Measurements from ENCODE around the gene HNRNPUL1.
"Not testable (repeated sequence)": the region's sequence is repeated elsewhere in the genome, so short reads cannot be mapped to it uniquely, and the experiment has no call there.

The HNRNPUL1 gene

GRCh38 chr19:41276231-41276630, 12.1 kb downstream of the HNRNPUL1 start:
- no peak for TF ChIP-seq CTCF (conservative IDR thresholded peaks at IDR 0.05; ENCODE audit: low read length)
- no peak for TF ChIP-seq EZH2phosphoT487 (IDR thresholded peaks at IDR 0.05; ENCODE audit: borderline replicate concordance)
- Histone ChIP-seq H3K9me2 (replicated peaks; ENCODE audit: low read depth, low read length) (no peaks in the 10 kb centered on the region), H3K4me1 (ENCODE audit: insufficient read depth, low read length, poor library complexity, severe bottlenecking) (no peaks in the 10 kb centered on the region), H3K27me3 (ENCODE audit: insufficient read depth, low read length, poor library complexity, severe bottlenecking) (no peaks in the 10 kb centered on the region), H3F3A (ENCODE audit: low read depth) (no peaks in the 10 kb centered on the region), H4K20me1 (ENCODE audit: insufficient read depth, low read length, poor library complexity, severe bottlenecking) (peaks cover 49% of the 10 kb centered on the region), H3K4me3 (ENCODE audit: low read length, poor library complexity, severe bottlenecking) (no peak overlapping the region), H3K9me3 (ENCODE audit: insufficient read depth, low read depth, low read length) (no peaks in the 10 kb centered on the region), H3K36me3 (ENCODE audit: insufficient read depth, low read length) (peaks cover 96% of the 10 kb centered on the region), H3K79me2 (ENCODE audit: insufficient read depth, low read length) (peaks cover 30% of the 10 kb centered on the region), H3K4me2 (ENCODE audit: low read depth, low read length, poor library complexity, severe bottlenecking) (no peak overlapping the region), H2AFZ (ENCODE audit: low read length) (no peak overlapping the region), H3K9ac (ENCODE audit: low read depth, low read length, poor library complexity, severe bottlenecking) (no peak overlapping the region)

- Histone ChIP-seq H4K20me1 (ENCODE audit: insufficient read depth, low read length, poor library complexity, severe bottlenecking) (peaks cover 34% of the 10 kb centered on the region), H3K36me3 (ENCODE audit: insufficient read depth, low read length) (peaks cover 94% of the 10 kb centered on the region), H3K4me2 (ENCODE audit: low read depth, low read length, poor library complexity, severe bottlenecking) (no peak overlapping the region), H3K9ac (ENCODE audit: low read depth, low read length, poor library complexity, severe bottlenecking) (no peak overlapping the region), H3F3A (ENCODE audit: low read depth) (no peaks in the 10 kb centered on the region), H3K27me3 (ENCODE audit: insufficient read depth, low read length, poor library complexity, severe bottlenecking) (no peaks in the 10 kb centered on the region), H3K9me2 (replicated peaks; ENCODE audit: low read depth, low read length) (no peaks in the 10 kb centered on the region), H3K4me3 (ENCODE audit: low read length, poor library complexity, severe bottlenecking) (no peak overlapping the region), H2AFZ (ENCODE audit: low read length) (no peak overlapping the region), H3K79me2 (ENCODE audit: insufficient read depth, low read length) (peaks cover 7% of the 10 kb centered on the region), H3K9me3 (ENCODE audit: insufficient read depth, low read depth, low read length) (no peaks in the 10 kb centered on the region), H3K4me1 (ENCODE audit: insufficient read depth, low read length, poor library complexity, severe bottlenecking) (no peaks in the 10 kb centered on the region)
- no peak for TF ChIP-seq CTCF (conservative IDR thresholded peaks at IDR 0.05; ENCODE audit: low read length)
- TF ChIP-seq EZH2phosphoT487 (IDR thresholded peaks at IDR 0.05; ENCODE audit: borderline replicate concordance): no peak
Observed at GRCh38 chr19:41278478-41278877, 14.3 kb downstream of the HNRNPUL1 start.

GRCh38 chr19:41288673-41289530, 24.7 kb downstream of the HNRNPUL1 start:
- Histone ChIP-seq H3K4me3 (ENCODE audit: low read length, poor library complexity, severe bottlenecking) (no peak overlapping the region), H3K27me3 (ENCODE audit: insufficient read depth, low read length, poor library complexity, severe bottlenecking) (no peaks in the 10 kb centered on the region), H3K9me3 (ENCODE audit: insufficient read depth, low read depth, low read length) (no peaks in the 10 kb centered on the region), H3K79me2 (ENCODE audit: insufficient read depth, low read length) (peaks cover 23% of the 10 kb centered on the region; the same call in 1 of the 2 replicates), H2AFZ (ENCODE audit: low read length) (no peak overlapping the region), H3K9me2 (replicated peaks; ENCODE audit: low read depth, low read length) (no peaks in the 10 kb centered on the region), H3F3A (ENCODE audit: low read depth) (no peaks in the 10 kb centered on the region), H3K36me3 (ENCODE audit: insufficient read depth, low read length) (peaks cover 90% of the 10 kb centered on the region), H3K9ac (ENCODE audit: low read depth, low read length, poor library complexity, severe bottlenecking) (no peak overlapping the region), H4K20me1 (ENCODE audit: insufficient read depth, low read length, poor library complexity, severe bottlenecking) (peaks cover 16% of the 10 kb centered on the region), H3K4me1 (ENCODE audit: insufficient read depth, low read length, poor library complexity, severe bottlenecking) (no peaks in the 10 kb centered on the region), H3K4me2 (ENCODE audit: low read depth, low read length, poor library complexity, severe bottlenecking) (no peak overlapping the region)
- no peak for TF ChIP-seq CTCF (conservative IDR thresholded peaks at IDR 0.05; ENCODE audit: low read length)
- TF ChIP-seq EZH2phosphoT487 (IDR thresholded peaks at IDR 0.05; ENCODE audit: borderline replicate concordance): no peak

- H3K9me3 ChIP-seq (ENCODE audit: insufficient read depth, low read depth, low read length); H3K4me2 ChIP-seq (ENCODE audit: low read depth, low read length, poor library complexity, severe bottlenecking); H3K27me3 ChIP-seq (ENCODE audit: insufficient read depth, low read length, poor library complexity, severe bottlenecking); H3K4me1 ChIP-seq (ENCODE audit: insufficient read depth, low read length, poor library complexity, severe bottlenecking); H3K9ac ChIP-seq (ENCODE audit: low read depth, low read length, poor library complexity, severe bottlenecking); H3K9me2 ChIP-seq (replicated peaks; ENCODE audit: low read depth, low read length); H3F3A ChIP-seq (ENCODE audit: low read depth); H2AFZ ChIP-seq (ENCODE audit: low read length); H3K4me3 ChIP-seq (ENCODE audit: low read length, poor library complexity, severe bottlenecking): not testable (repeated sequence)
- peaks cover 23% of the 10 kb centered on the region; the same call in 1 of the 2 replicates for H3K79me2 ChIP-seq (ENCODE audit: insufficient read depth, low read length)
- peaks cover 91% of the 10 kb centered on the region for H3K36me3 ChIP-seq (ENCODE audit: insufficient read depth, low read length)
- peaks cover 13% of the 10 kb centered on the region for H4K20me1 ChIP-seq (ENCODE audit: insufficient read depth, low read length, poor library complexity, severe bottlenecking)
Observed at GRCh38 chr19:41289814-41290213, 25.6 kb downstream of the HNRNPUL1 start.

All from Loucy (cell line).